Muscle of arm (tissue), 12 donors: ENCODE measurements around the gene CALY. TPM values are rescaled to one million over a fixed set of nuclear protein-coding genes. Genes with fewer than 3 reads are reported as not detected.

Source experiments
- polyA plus RNA-seq, 12 donors: library from polyadenylated mRNA; unstranded; fragments of 120-200 nt; gene quantifications; one replicate each; pipeline ENCODE4 v1.2.1, GENCODE V29; 2013; ENCODE audit not compliant: insufficient read length in 12 of 12

CALY gene
- polyA plus RNA-seq, 12 donors: 0.41 TPM; not detected in 11

Other genes with a start within 250 kb of the CALY start
- gene ADGRA1, start 249.0 kb downstream of the CALY start, polyA plus RNA-seq: 1 to 10 TPM in 11 of 12 donors, not detected in 1; 1.4 to 5.0 (median 2.6) TPM
- 10 to 100 TPM in 1 of 12 donors, 1 to 10 TPM in 10, not detected in 1; 1.8 to 10.1 (median 5.3) TPM for gene KNDC1, start 176.7 kb downstream of the CALY start, polyA plus RNA-seq
- not detected for gene UTF1, start 106.7 kb downstream of the CALY start, polyA plus RNA-seq
- gene VENTX, start 99.0 kb downstream of the CALY start, polyA plus RNA-seq: under 1 TPM in 10 of 12 donors, not detected in 2; 0.15 to 0.43 (median 0.19) TPM
- 1 to 10 TPM in 9 of 12 donors, under 1 TPM in 1, not detected in 2; 0.85 to 5.7 (median 1.5) TPM for gene ADAM8, start 60.0 kb downstream of the CALY start, polyA plus RNA-seq
- gene TUBGCP2, start 28.0 kb downstream of the CALY start, polyA plus RNA-seq: 10 to 100 TPM in 11 of 12 donors, not detected in 1; 29.5 to 47.3 (median 37.7) TPM
- gene ZNF511, start 28.0 kb downstream of the CALY start, polyA plus RNA-seq: 10 to 100 TPM in 11 of 12 donors, not detected in 1; 26.1 to 39.7 (median 32.2) TPM
- 10 to 100 TPM in 1 of 12 donors, under 1 TPM in 5, not detected in 6; 0.12 to 24.5 (median 0.43) TPM for gene PRAP1, start 10.5 kb upstream of the CALY start, polyA plus RNA-seq
- gene FUOM, start 21.1 kb upstream of the CALY start, polyA plus RNA-seq: 1 to 10 TPM in 10 of 12 donors, not detected in 2; 3.7 to 7.6 (median 4.7) TPM
- gene ECHS1, start 36.5 kb upstream of the CALY start, polyA plus RNA-seq: 100 to 1,000 TPM in 9 of 12 donors, 10 to 100 TPM in 2, not detected in 1; 62.5 to 133 (median 117) TPM
- 1 to 10 TPM in 10 of 12 donors, not detected in 2; 2.5 to 4.5 (median 3.6) TPM for gene PAOX, start 42.4 kb upstream of the CALY start, polyA plus RNA-seq
- gene MTG1, start 57.3 kb upstream of the CALY start, polyA plus RNA-seq: 10 to 100 TPM in 11 of 12 donors, not detected in 1; 29.2 to 54.2 (median 40.3) TPM
- gene SPRN, start 87.7 kb upstream of the CALY start, polyA plus RNA-seq: 1 to 10 TPM in 11 of 12 donors, not detected in 1; 2.6 to 4.6 (median 3.6) TPM
- 1 to 10 TPM in 5 of 12 donors, under 1 TPM in 5, not detected in 2; 0.58 to 1.7 (median 1.0) TPM for gene SCART1, start 117.0 kb upstream of the CALY start, polyA plus RNA-seq
- gene CYP2E1, start 190.5 kb upstream of the CALY start, polyA plus RNA-seq: 1 to 10 TPM in 7 of 12 donors, under 1 TPM in 3, not detected in 2; 0.64 to 2.6 (median 1.2) TPM
- gene SYCE1, start 228.7 kb upstream of the CALY start, polyA plus RNA-seq: under 1 TPM in 5 of 12 donors, not detected in 7; 0.12 to 0.38 (median 0.30) TPM